Measurements from ENCODE around the gene SOX6.

GRCh38 chr11:16309226-16309625 is 47.1 kb downstream of the SOX6 start:
- TF ChIP-seq POLR2AphosphoS5 (IDR thresholded peaks at IDR 0.05; ENCODE audit: low read depth, low read length) = no peak
- TF ChIP-seq POLR2A (IDR thresholded peaks at IDR 0.05; ENCODE audit: low read depth, low read length) = no peak
- no peak for TF ChIP-seq SPI1 (IDR thresholded peaks at IDR 0.05; ENCODE audit: low read depth, low read length)

Measured in GM12891 (cell line).